GM21786 (cell line): ENCODE data around the gene C1orf74.
A peak's percentile ranks its signal among the peaks of the same experiment; 100 is the strongest.

Source experiments
- ATAC-seq: cut with Tn5 transposase; IDR thresholded peaks from one replicate; pipeline ENCODE4 v1.9.1; 2021; ENCODE audit not compliant: unreplicated experiment

The C1orf74 gene

GRCh38 chr1:209747580-209748262 lies 36.6 kb downstream of the C1orf74 start:
- peak; percentile 76 for ATAC-seq

- ATAC-seq: no peak
Observed at GRCh38 chr1:209746451-209747165, 37.8 kb downstream of the C1orf74 start.

- no peak for ATAC-seq
Observed at GRCh38 chr1:209743145-209743482, 41.2 kb downstream of the C1orf74 start.

- no peak for ATAC-seq
Observed at GRCh38 chr1:209742409-209743144, 41.8 kb downstream of the C1orf74 start.

GRCh38 chr1:209741889-209742288 lies 42.5 kb downstream of the C1orf74 start:
- ATAC-seq: no peak

GRCh38 chr1:209741193-209741592 lies 43.2 kb downstream of the C1orf74 start:
- ATAC-seq: no peak

- ATAC-seq: no peak
Observed at GRCh38 chr1:209738270-209738669, 46.1 kb downstream of the C1orf74 start.

GRCh38 chr1:209737118-209737505 lies 47.2 kb downstream of the C1orf74 start:
- no peak for ATAC-seq

GRCh38 chr1:209736490-209737117 lies 47.8 kb downstream of the C1orf74 start:
- ATAC-seq: no peak

GRCh38 chr1:209733409-209734192 lies 50.8 kb downstream of the C1orf74 start:
- ATAC-seq: no peak

GRCh38 chr1:209732725-209733124 lies 51.6 kb downstream of the C1orf74 start:
- ATAC-seq: no peak

- no peak for ATAC-seq
Observed at GRCh38 chr1:209729436-209729835, 54.9 kb downstream of the C1orf74 start.
